HK-2 (cell line): Measurements from ENCODE around the gene PARP9.

Source experiments
- DNase-seq: peaks from one replicate; pipeline ENCODE4 v3.0.0-alpha.2; 2018; ENCODE audit not compliant: unreplicated experiment

Gene PARP9

GRCh38 chr3:122484985-122485384 lies 79.1 kb downstream of the PARP9 start:
- DNase-seq = no peak

GRCh38 chr3:122481390-122481789 lies 82.7 kb downstream of the PARP9 start:
- DNase-seq = no peak
